Middle frontal gyrus (tissue), 1 donor: Measurements from ENCODE around the gene TUFT1.
A peak's percentile ranks its signal among the peaks of the same experiment; 100 is the strongest.
"Not testable (repeated sequence)": the region's sequence is repeated elsewhere in the genome, so short reads cannot be mapped to it uniquely, and the experiment has no call there.

Experiments used
- DNase-seq: peaks from one replicate; pipeline ENCODE4 v3.0.0-alpha.2; 2015; ENCODE audit warnings: low spot score; ENCODE audit errors: extremely low spot score

The TUFT1 gene

GRCh38 chr1:151578941-151579340 is 38.8 kb downstream of the TUFT1 start:
- no peak for DNase-seq

GRCh38 chr1:151579436-151580225 is 39.5 kb downstream of the TUFT1 start:
- DNase-seq = no peak

- no peak for DNase-seq
Measured at GRCh38 chr1:151581451-151581850, 41.3 kb downstream of the TUFT1 start.

- DNase-seq = no peak
Measured at GRCh38 chr1:151581921-151582320, 41.8 kb downstream of the TUFT1 start.

GRCh38 chr1:151583796-151584195 is 43.7 kb downstream of the TUFT1 start:
- DNase-seq = no peak

- no peak for DNase-seq
Measured at GRCh38 chr1:151584278-151584677, 44.2 kb downstream of the TUFT1 start.

- no peak for DNase-seq
Measured at GRCh38 chr1:151584780-151585179, 44.7 kb downstream of the TUFT1 start.

GRCh38 chr1:151585622-151586021 is 45.5 kb downstream of the TUFT1 start:
- no peak for DNase-seq

GRCh38 chr1:151590961-151591360 is 50.9 kb downstream of the TUFT1 start:
- DNase-seq = no peak

GRCh38 chr1:151593730-151594129 is 53.6 kb downstream of the TUFT1 start:
- DNase-seq = no peak

- no peak for DNase-seq
Measured at GRCh38 chr1:151594143-151594625, 54.1 kb downstream of the TUFT1 start.

- no peak for DNase-seq
Measured at GRCh38 chr1:151596166-151596953, 56.3 kb downstream of the TUFT1 start.

GRCh38 chr1:151602550-151602949 is 62.4 kb downstream of the TUFT1 start:
- DNase-seq = not testable (repeated sequence)

- no peak for DNase-seq
Measured at GRCh38 chr1:151604291-151604690, 64.2 kb downstream of the TUFT1 start.

- no peak for DNase-seq
Measured at GRCh38 chr1:151606384-151606783, 66.3 kb downstream of the TUFT1 start.

- no peak for DNase-seq
Measured at GRCh38 chr1:151606857-151607256, 66.7 kb downstream of the TUFT1 start.

- DNase-seq = no peak
Measured at GRCh38 chr1:151610142-151610541, 70.0 kb downstream of the TUFT1 start.

- DNase-seq = no peak
Measured at GRCh38 chr1:151611288-151611790, 71.2 kb downstream of the TUFT1 start.

GRCh38 chr1:151611832-151612500 is 71.9 kb downstream of the TUFT1 start, which contains the start of gene SNX27:
SNX27 (plus strand) TSS chr1:151612050; CDS start chr1:151612202, 152 bp downstream.
- peak; percentile 84 for DNase-seq

- DNase-seq = no peak
Measured at GRCh38 chr1:151612501-151613281, 72.6 kb downstream of the TUFT1 start.

GRCh38 chr1:151613282-151613780 is 73.2 kb downstream of the TUFT1 start:
- no peak for DNase-seq
